PC-9 (cell line): ENCODE measurements around the gene NT5DC4. TPM values are rescaled to one million over a fixed set of nuclear protein-coding genes. Genes with fewer than 3 reads are reported as not detected.

Experiments
- BruUV-seq: library from RNA; stranded (reverse); fragments of 400-500 nt; replicated peaks from 2 replicates; lab custom pipeline; 2021; lab: Mats Ljungman, UMichigan
- CTCF ChIA-PET: fragments of 300-600 bp; sonication (Branson Sonifier 250); formaldehyde crosslinking; loops from one replicate; lab custom pipeline; 2022; ENCODE audit warnings: antibody characterized with exemption; lab: Charles Lee
- POLR2A ChIA-PET: fragments of 300-600 bp; sonication (Branson Sonifier 250); formaldehyde crosslinking; loops from one replicate; lab custom pipeline; 2022; ENCODE audit warnings: antibody characterized with exemption; ENCODE audit not compliant: unreplicated experiment; lab: Charles Lee
- DNase-seq, 2 experiments: peaks; one replicate each; pipeline versions ENCODE4 v3.0.0 to v3.0.0-alpha.2; 2015 to 2022; ENCODE audit warnings: mixed read lengths in 1 of 2
- H2AFZ ChIP-seq: fragments of 200-600 bp; sonication (generic); 2 replicates; pipeline ENCODE4 v1.8.1; 2017; ENCODE audit warnings: antibody characterized with exemption
- H3F3A ChIP-seq: fragments of 200-600 bp; sonication (generic); 2 replicates; pipeline ENCODE4 v1.8.1; 2017; ENCODE audit warnings: antibody characterized with exemption, mild to moderate bottlenecking, low read depth; ENCODE audit not compliant: insufficient read depth
- H3K27ac ChIP-seq: fragments of 200-600 bp; sonication (generic); 2 replicates; pipeline ENCODE4 v1.6.1; 2016; ENCODE audit warnings: mixed run types
- H3K27me3 ChIP-seq: fragments of 200-600 bp; sonication (generic); 2 replicates; pipeline ENCODE4 v1.6.1; 2016; ENCODE audit warnings: low read depth, mixed run types; ENCODE audit not compliant: insufficient read depth
- H3K36me3 ChIP-seq: fragments of 200-600 bp; sonication (generic); 2 replicates; pipeline ENCODE4 v1.6.1; 2016; ENCODE audit warnings: low read depth, mixed run types
- H3K4me1 ChIP-seq: fragments of 200-600 bp; sonication (generic); replicated peaks from 2 replicates; pipeline ENCODE4 v1.6.1; 2016; ENCODE audit warnings: mixed run types; ENCODE audit not compliant: insufficient read depth
- H3K4me2 ChIP-seq: fragments of 200-600 bp; sonication (generic); 2 replicates; pipeline ENCODE4 v1.6.1; 2017; ENCODE audit warnings: mixed run types
- H3K4me3 ChIP-seq: fragments of 200-600 bp; sonication (generic); 2 replicates; pipeline ENCODE4 v1.6.1; 2016; ENCODE audit warnings: mixed run types
- H3K79me2 ChIP-seq: fragments of 200-600 bp; sonication (generic); 2 replicates; pipeline ENCODE4 v1.6.1; 2017; ENCODE audit warnings: low read depth, mixed run types
- H3K9me2 ChIP-seq: fragments of 200-600 bp; sonication (generic); 2 replicates; pipeline ENCODE4 v1.8.1; 2017; ENCODE audit warnings: mild to moderate bottlenecking; ENCODE audit not compliant: insufficient read depth
- H3K9me3 ChIP-seq: fragments of 200-600 bp; sonication (generic); 2 replicates; pipeline ENCODE4 v1.8.1; 2016; ENCODE audit warnings: low read depth; ENCODE audit not compliant: insufficient read depth
- H4K20me1 ChIP-seq: fragments of 200-600 bp; sonication (generic); 2 replicates; pipeline ENCODE4 v1.8.1; 2017; ENCODE audit not compliant: insufficient read depth
- EZH2 ChIP-seq: fragments of 200-600 bp; sonication (generic); IDR thresholded peaks from 2 replicates; pipeline ENCODE4 v1.8.0; 2017; ENCODE audit warnings: antibody characterized with exemption, low read depth
- intact Hi-C: fragments of 100-400 bp; cut with micrococcal nuclease; formaldehyde crosslinking; loops from one replicate; pipeline ENCODE4 v1.10.0; 2022; ENCODE audit not compliant: unreplicated experiment
- total RNA-seq: library from RNA; stranded (reverse); gene quantifications from 2 replicates; pipeline ENCODE4 v1.2.3, GENCODE V29; 2021
- TF ChIP-seq, protein P1 (sequence below): fragments of 200-600 bp; sonication (generic); conservative IDR thresholded peaks from 2 replicates; pipeline ENCODE4 v1.6.1; 2017; ENCODE audit warnings: mixed run types, antibody characterized with exemption, mild to moderate bottlenecking, moderate library complexity

NT5DC4 gene
- total RNA-seq, 1 experiment from 2014 or later = 6.1 TPM

DNA sequence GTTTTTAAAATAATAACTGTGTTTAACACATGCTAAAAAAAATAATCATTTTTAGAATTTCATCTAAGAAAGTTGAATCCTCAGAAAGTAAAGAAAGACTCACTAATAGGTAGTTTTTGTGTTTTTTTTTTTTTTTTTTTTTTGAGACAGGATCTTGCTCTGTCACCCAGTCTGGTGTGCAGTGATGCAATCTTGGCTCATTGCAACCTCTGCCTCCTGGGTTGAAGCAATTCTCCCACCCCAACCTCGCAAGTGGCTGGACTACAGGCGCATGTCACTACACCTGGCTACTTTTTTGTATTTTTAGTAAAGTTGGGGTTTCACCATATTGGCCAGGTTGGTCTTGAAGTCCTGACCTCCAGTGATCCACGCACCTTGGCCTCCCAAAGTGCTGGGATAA, 36.4 kb downstream of the NT5DC4 start:
- no peaks in the 10 kb centered on the region for H3K9me3 ChIP-seq
- H3K4me1 ChIP-seq = no peaks in the 10 kb centered on the region
- H3K4me3 ChIP-seq = no peak overlapping the region
- no peak overlapping the region for H3K4me2 ChIP-seq
- POLR2A ChIA-PET = no interaction called here
- intact Hi-C loops = no loop called here
- no peak overlapping the region for H3K27ac ChIP-seq
- peaks cover 12% of the 10 kb centered on the region; the same call in 1 of the 2 replicates for H3K79me2 ChIP-seq
- no peaks in the 10 kb centered on the region for H3K27me3 ChIP-seq
- no peak for DNase-seq
- no peaks in the 10 kb centered on the region; the same call in 1 of the 2 replicates for H3F3A ChIP-seq
- H4K20me1 ChIP-seq = no peaks in the 10 kb centered on the region
- H3K9me2 ChIP-seq = no peaks in the 10 kb centered on the region
- BruUV-seq = no TSS peak
- TF ChIP-seq, protein P1, sequence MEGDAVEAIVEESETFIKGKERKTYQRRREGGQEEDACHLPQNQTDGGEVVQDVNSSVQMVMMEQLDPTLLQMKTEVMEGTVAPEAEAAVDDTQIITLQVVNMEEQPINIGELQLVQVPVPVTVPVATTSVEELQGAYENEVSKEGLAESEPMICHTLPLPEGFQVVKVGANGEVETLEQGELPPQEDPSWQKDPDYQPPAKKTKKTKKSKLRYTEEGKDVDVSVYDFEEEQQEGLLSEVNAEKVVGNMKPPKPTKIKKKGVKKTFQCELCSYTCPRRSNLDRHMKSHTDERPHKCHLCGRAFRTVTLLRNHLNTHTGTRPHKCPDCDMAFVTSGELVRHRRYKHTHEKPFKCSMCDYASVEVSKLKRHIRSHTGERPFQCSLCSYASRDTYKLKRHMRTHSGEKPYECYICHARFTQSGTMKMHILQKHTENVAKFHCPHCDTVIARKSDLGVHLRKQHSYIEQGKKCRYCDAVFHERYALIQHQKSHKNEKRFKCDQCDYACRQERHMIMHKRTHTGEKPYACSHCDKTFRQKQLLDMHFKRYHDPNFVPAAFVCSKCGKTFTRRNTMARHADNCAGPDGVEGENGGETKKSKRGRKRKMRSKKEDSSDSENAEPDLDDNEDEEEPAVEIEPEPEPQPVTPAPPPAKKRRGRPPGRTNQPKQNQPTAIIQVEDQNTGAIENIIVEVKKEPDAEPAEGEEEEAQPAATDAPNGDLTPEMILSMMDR = no peak
- no peak for TF ChIP-seq EZH2
- H3K36me3 ChIP-seq = peaks cover 44% of the 10 kb centered on the region
- no peak overlapping the region for H2AFZ ChIP-seq
- CTCF ChIA-PET = no interaction called here

DNA sequence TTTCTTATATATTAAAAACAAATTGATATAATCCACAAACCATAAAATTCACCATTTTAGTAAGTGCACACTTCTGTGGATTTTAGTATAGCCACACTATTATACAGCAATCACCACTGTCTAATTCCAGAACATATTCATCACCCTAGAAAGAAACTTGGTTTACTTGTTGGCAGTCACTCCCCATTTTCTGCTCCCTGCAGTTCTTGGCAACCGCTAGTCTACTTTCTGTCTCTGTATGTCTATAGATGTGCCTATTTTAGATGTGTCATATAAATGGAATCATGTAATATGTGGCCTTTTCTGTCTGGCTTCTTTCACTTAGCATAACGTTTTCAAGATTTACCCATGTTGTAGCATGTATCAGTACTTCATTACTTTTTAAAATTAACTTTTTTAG, 37.9 kb downstream of the NT5DC4 start:
- CTCF ChIA-PET = no interaction called here
- H3K4me1 ChIP-seq = peaks cover 13% of the 10 kb centered on the region
- no peaks in the 10 kb centered on the region for H3K9me3 ChIP-seq
- peaks cover 26% of the 10 kb centered on the region for H3K79me2 ChIP-seq
- DNase-seq = no peak
- no peak overlapping the region for H3K4me3 ChIP-seq
- no peaks in the 10 kb centered on the region for H3K27me3 ChIP-seq
- peaks cover 45% of the 10 kb centered on the region for H3K36me3 ChIP-seq
- no peak overlapping the region for H2AFZ ChIP-seq
- H4K20me1 ChIP-seq = no peaks in the 10 kb centered on the region
- POLR2A ChIA-PET = no interaction called here
- H3K4me2 ChIP-seq = no peak overlapping the region
- no peak for TF ChIP-seq EZH2
- TF ChIP-seq, protein P1 = no peak
- intact Hi-C loops = no loop called here
- H3F3A ChIP-seq = no peaks in the 10 kb centered on the region; the same call in 1 of the 2 replicates
- no peak overlapping the region for H3K27ac ChIP-seq
- no TSS peak for BruUV-seq
- no peaks in the 10 kb centered on the region for H3K9me2 ChIP-seq

DNA sequence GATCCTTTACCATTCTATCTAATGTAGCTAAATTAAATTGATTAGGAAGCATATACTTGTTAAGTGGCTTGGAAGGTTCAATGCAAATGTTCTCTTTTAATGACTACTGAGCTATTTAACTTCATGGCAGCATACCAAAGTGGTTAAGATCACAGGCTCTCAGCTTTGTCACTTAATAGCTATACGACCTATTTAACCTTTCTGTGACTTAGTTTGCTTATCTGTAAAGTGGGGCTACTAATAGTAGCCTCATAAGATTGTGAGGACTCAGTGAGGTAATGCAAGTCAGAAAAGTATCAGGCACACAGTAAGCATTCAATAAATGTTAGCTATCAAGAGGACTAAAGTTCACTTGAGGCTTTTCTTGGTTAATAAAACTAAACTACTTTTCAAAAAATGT, 39.3 kb downstream of the NT5DC4 start:
- Histone ChIP-seq H4K20me1 (no peaks in the 10 kb centered on the region), H2AFZ (no peak overlapping the region), H3K9me2 (no peaks in the 10 kb centered on the region), H3K4me1 (peaks cover 16% of the 10 kb centered on the region), H3K4me3 (no peak overlapping the region), H3K79me2 (peaks cover 33% of the 10 kb centered on the region), H3K9me3 (no peaks in the 10 kb centered on the region), H3K4me2 (no peak overlapping the region), H3K27ac (no peak overlapping the region), H3F3A (no peaks in the 10 kb centered on the region; the same call in 1 of the 2 replicates), H3K36me3 (peaks cover 43% of the 10 kb centered on the region), H3K27me3 (no peaks in the 10 kb centered on the region)
- intact Hi-C loops = loop anchor here (5.0 kb wide), 1 partner anchor 107 kb away; no protein-coding TSS in a partner anchor
- BruUV-seq = no TSS peak
- TF ChIP-seq, protein P1 = no peak
- TF ChIP-seq EZH2 = no peak
- no peak for DNase-seq
- ChIA-PET CTCF (interaction anchor here (0.6 kb wide), 1 partner anchor 167 kb away, joined by 3 read pairs; no protein-coding TSS in a partner anchor), POLR2A (no interaction called here)
